ENCODE measurements around the gene MAD1L1. TPM values are rescaled to one million over a fixed set of nuclear protein-coding genes. Genes with fewer than 3 reads are reported as not detected.

Gene MAD1L1
- total RNA-seq, 2 experiments from 2014 or later, result 157 to 160 TPM

GRCh38 chr7:1989049-1989860 is 243.5 kb downstream of the MAD1L1 start:
- Histone ChIP-seq H3K36me3 (ENCODE audit: insufficient read depth, low read length) (no peaks in the 10 kb centered on the region), H3K4me1 (ENCODE audit: insufficient read depth, low read length) (peaks cover 35% of the 10 kb centered on the region), H3K27me3 (ENCODE audit: control insufficient read depth in 1 of 2, insufficient read depth in 2 of 2, low read length in 2 of 2) (no peaks in the 10 kb centered on the region), H3K4me3 (ENCODE audit: low read length) (no peak overlapping the region), H3K27ac (ENCODE audit: low read depth in 1 of 2, low read length in 2 of 2) (no peak overlapping the region), H3K9me3 (ENCODE audit: control insufficient read depth in 1 of 2, insufficient read depth in 1 of 2, low read length in 2 of 2) (no peaks in the 10 kb centered on the region)
- no peaks in the 10 kb centered on the region for H3K27me3 Mint-ChIP-seq
- POLR2A ChIA-PET, result no interaction called here
- intact Hi-C loops (cut with DNase I, micrococcal nuclease), result loop anchor here (5.0 to 10.0 kb wide), 2 partner anchors 46 to 62 kb away; no protein-coding TSS in a partner anchor
- no peak for ATAC-seq (ENCODE audit: poor library complexity)
- CTCF ChIA-PET, result no interaction called here
- no peak for TF ChIP-seq CTCF (IDR thresholded peaks at IDR 0.05)
- no peak overlapping the region for H3K4me3 Mint-ChIP-seq
- no peaks in the 10 kb centered on the region for H3K36me3 Mint-ChIP-seq (ENCODE audit: low read depth)
- no peak for DNase-seq
- peak overlapping the region; percentile 9 for H3K27ac Mint-ChIP-seq
- peaks cover 43% of the 10 kb centered on the region for H3K4me1 Mint-ChIP-seq (ENCODE audit: low read depth)
- no peaks in the 10 kb centered on the region for H3K9me3 Mint-ChIP-seq

- Mint-ChIP-seq H3K4me3 (no peak overlapping the region), H3K36me3 (ENCODE audit: low read depth) (no peaks in the 10 kb centered on the region), H3K27ac (no peak overlapping the region), H3K4me1 (ENCODE audit: low read depth) (peaks cover 43% of the 10 kb centered on the region), H3K9me3 (no peaks in the 10 kb centered on the region), H3K27me3 (no peaks in the 10 kb centered on the region)
- CTCF ChIA-PET, result no interaction called here
- no peak overlapping the region for H3K4me3 ChIP-seq (ENCODE audit: low read length)
- ATAC-seq (ENCODE audit: poor library complexity) (no peak), DNase-seq (no peak)
- intact Hi-C loops (cut with DNase I, micrococcal nuclease), result loop anchor here (5.0 to 10.0 kb wide), 2 partner anchors 46 to 61 kb away; no protein-coding TSS in a partner anchor
- no peaks in the 10 kb centered on the region for H3K9me3 ChIP-seq (ENCODE audit: control insufficient read depth in 1 of 2, insufficient read depth in 1 of 2, low read length in 2 of 2)
- H3K4me1 ChIP-seq (ENCODE audit: insufficient read depth, low read length), result peaks cover 35% of the 10 kb centered on the region
- no peaks in the 10 kb centered on the region for H3K36me3 ChIP-seq (ENCODE audit: insufficient read depth, low read length)
- POLR2A ChIA-PET, result no interaction called here
- no peak for TF ChIP-seq CTCF (IDR thresholded peaks at IDR 0.05)
- no peaks in the 10 kb centered on the region for H3K27me3 ChIP-seq (ENCODE audit: control insufficient read depth in 1 of 2, insufficient read depth in 2 of 2, low read length in 2 of 2)
- H3K27ac ChIP-seq (ENCODE audit: low read depth in 1 of 2, low read length in 2 of 2), result no peak overlapping the region
Measured at GRCh38 chr7:1988533-1988930, 244.2 kb downstream of the MAD1L1 start.

- Mint-ChIP-seq H3K9me3 (no peaks in the 10 kb centered on the region), H3K4me3 (no peak overlapping the region), H3K4me1 (ENCODE audit: low read depth) (peaks cover 38% of the 10 kb centered on the region), H3K36me3 (ENCODE audit: low read depth) (no peaks in the 10 kb centered on the region), H3K27me3 (no peaks in the 10 kb centered on the region), H3K27ac (peak overlapping the region; percentile 91)
- Histone ChIP-seq H3K27me3 (ENCODE audit: control insufficient read depth in 1 of 2, insufficient read depth in 2 of 2, low read length in 2 of 2) (no peaks in the 10 kb centered on the region), H3K4me1 (ENCODE audit: insufficient read depth, low read length) (peaks cover 35% of the 10 kb centered on the region), H3K36me3 (ENCODE audit: insufficient read depth, low read length) (no peaks in the 10 kb centered on the region), H3K4me3 (ENCODE audit: low read length) (no peak overlapping the region), H3K9me3 (ENCODE audit: control insufficient read depth in 1 of 2, insufficient read depth in 1 of 2, low read length in 2 of 2) (no peaks in the 10 kb centered on the region), H3K27ac (ENCODE audit: low read depth in 1 of 2, low read length in 2 of 2) (peak overlapping the region in 1 of 2 donors; percentile 17)
- DNase-seq (peak in 2 of 14 experiments; percentile 8 to 14), ATAC-seq (ENCODE audit: poor library complexity) (no peak)
- ChIA-PET CTCF (no interaction called here), POLR2A (no interaction called here)
- no peak for TF ChIP-seq CTCF (IDR thresholded peaks at IDR 0.05)
- intact Hi-C loops (cut with DNase I, micrococcal nuclease), result loop anchor here (5.0 to 10.0 kb wide), 2 partner anchors 47 to 61 kb away; no protein-coding TSS in a partner anchor
Measured at GRCh38 chr7:1987591-1988532, 244.9 kb downstream of the MAD1L1 start.
